ENCODE data around the gene CNTN4.

The CNTN4 gene

DNA sequence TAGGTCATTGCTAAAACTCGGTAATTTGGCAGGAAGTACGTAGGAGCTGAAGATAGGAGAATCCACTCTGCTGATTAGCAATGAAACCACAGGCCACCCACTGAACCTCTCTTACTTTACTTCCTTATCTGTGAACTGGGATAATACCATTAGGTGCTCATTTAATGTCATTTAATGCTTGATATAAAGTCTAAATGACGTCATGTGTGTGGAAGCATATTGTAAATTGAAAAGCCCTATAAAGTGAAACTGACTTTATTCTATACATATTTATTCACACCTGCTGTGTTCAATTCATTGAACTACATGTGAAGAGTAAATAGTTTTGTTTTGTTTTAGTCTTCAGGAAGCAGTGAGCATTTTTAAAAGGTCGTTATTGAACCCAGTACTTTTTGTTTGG, 137.5 kb downstream of the CNTN4 start:
- Histone ChIP-seq H3K27ac (no peak overlapping the region), H4K20me1 (no peaks in the 10 kb centered on the region), H3K4me2 (peak overlapping the region in 1 of 11 experiments; percentile 5; a peak in 1 of 22 replicates), H3K36me3 (no peaks in the 10 kb centered on the region), H3K9me3 (replicated peaks in 1 of 11) (no peaks in the 10 kb centered on the region), H3K4me3 (no peak overlapping the region), H3K27me3 (no peaks in the 10 kb centered on the region), H3K4me1 (peaks cover 0 to 8% (median 0%) of the 10 kb centered on the region in 10 experiments; a peak in 2 of 20 replicates), H3K9ac (no peak overlapping the region)
- no peak for TF ChIP-seq Cebpa-rat (IDR thresholded peaks at IDR 0.05)

DNA sequence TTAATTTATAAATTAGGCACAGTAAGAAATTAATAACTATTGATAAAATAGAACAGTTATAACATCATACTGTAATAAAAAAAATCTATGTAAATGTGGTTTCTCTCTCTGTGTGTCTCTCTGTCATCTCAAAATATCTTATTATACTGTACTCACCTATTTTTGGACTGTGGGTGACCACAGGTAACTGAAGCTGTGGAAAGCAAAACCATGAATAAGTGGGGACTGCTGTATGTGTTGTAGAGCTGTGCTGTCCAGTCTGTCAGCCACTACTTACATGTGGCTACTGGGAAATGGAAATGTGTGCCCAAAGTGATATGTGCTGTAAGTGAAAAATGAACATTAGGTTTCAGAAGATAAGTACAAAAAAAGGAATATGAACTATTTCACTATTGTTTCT, 145.5 kb downstream of the CNTN4 start:
- Histone ChIP-seq H3K36me3 (no peaks in the 10 kb centered on the region), H3K4me3 (no peak overlapping the region), H3K9me3 (replicated peaks in 1 of 11) (no peaks in the 10 kb centered on the region), H4K20me1 (no peaks in the 10 kb centered on the region), H3K9ac (no peak overlapping the region), H3K27me3 (no peaks in the 10 kb centered on the region), H3K27ac (no peak overlapping the region), H3K4me2 (no peak overlapping the region), H3K4me1 (peaks cover 0 to 7% (median 0%) of the 10 kb centered on the region in 10 experiments; a peak in 2 of 20 replicates)
- TF ChIP-seq Cebpa-rat (IDR thresholded peaks at IDR 0.05): no peak

DNA sequence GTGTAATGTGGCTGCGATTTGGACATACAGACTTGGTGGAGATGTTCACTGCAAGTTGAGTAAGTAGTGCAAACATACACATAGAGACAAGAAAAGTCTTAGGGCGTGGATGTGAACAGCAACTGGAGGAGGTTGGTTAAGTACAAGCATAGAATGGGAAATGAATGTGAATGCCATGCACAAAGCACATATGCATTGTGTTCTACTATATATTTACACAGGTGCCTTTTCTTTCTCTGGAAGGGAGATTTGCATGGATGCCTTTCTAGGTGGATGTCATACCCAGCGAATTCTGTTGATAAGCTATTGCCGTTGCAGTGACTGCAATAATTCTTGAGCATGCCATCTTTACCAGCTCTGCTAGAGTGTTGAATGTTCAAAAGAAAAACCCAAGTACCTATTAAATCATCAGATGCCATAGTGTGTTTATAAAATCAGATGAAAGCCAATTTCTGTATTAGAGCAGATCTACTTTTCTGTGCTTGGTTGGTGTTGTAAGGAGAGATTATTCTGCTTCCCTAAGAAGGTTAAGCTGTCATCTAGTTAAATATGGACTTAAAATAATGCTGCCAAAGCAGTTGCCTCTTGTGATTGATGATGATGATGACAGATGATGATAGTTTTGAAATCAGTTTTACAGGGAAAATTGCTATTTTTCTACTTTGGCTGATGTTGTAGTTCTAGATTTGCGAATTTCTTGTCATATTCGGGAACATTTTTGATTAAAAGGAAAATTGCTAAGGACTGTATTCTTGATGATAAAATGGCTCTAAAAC, 148.4 kb downstream of the CNTN4 start:
- TF ChIP-seq Cebpa-rat (IDR thresholded peaks at IDR 0.05): no peak
- H3K9me3 ChIP-seq (replicated peaks in 1 of 11): no peaks in the 10 kb centered on the region

DNA sequence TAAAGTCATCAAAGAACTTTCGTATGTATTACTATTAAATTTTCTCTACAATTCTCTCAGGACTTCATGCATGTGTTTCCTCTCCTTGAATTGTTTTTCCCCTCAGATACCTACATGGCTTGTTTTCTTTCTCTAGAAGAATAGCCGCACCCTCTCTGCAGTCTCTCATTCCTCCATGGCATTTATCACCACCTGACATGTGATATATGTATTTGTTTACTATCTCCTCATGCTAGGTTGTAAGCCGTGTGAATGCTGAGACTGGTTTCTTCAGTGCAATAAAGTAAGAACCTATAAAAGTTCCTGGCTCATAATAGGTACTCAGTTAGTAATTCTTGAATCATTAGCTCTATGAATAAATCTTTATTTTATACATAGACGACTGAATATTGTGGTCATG, 149.2 kb downstream of the CNTN4 start:
- Histone ChIP-seq H3K27me3 (no peaks in the 10 kb centered on the region), H3K9ac (no peak overlapping the region), H3K4me3 (no peak overlapping the region), H3K27ac (no peak overlapping the region), H3K36me3 (no peaks in the 10 kb centered on the region), H4K20me1 (no peaks in the 10 kb centered on the region), H3K4me2 (no peak overlapping the region), H3K9me3 (replicated peaks in 1 of 11) (no peaks in the 10 kb centered on the region), H3K4me1 (no peaks in the 10 kb centered on the region)
- TF ChIP-seq Cebpa-rat (IDR thresholded peaks at IDR 0.05): no peak

More for the DNA sequence above, 148.4 kb downstream of the CNTN4 start:
- no peak overlapping the region for H3K4me2 ChIP-seq
- H3K4me3 ChIP-seq: no peak overlapping the region
- no peaks in the 10 kb centered on the region for H3K36me3 ChIP-seq
- H3K27me3 ChIP-seq: no peaks in the 10 kb centered on the region
- H3K4me1 ChIP-seq: no peaks in the 10 kb centered on the region
- H3K9ac ChIP-seq: no peak overlapping the region
- no peak overlapping the region for H3K27ac ChIP-seq
- H4K20me1 ChIP-seq: no peaks in the 10 kb centered on the region

DNA sequence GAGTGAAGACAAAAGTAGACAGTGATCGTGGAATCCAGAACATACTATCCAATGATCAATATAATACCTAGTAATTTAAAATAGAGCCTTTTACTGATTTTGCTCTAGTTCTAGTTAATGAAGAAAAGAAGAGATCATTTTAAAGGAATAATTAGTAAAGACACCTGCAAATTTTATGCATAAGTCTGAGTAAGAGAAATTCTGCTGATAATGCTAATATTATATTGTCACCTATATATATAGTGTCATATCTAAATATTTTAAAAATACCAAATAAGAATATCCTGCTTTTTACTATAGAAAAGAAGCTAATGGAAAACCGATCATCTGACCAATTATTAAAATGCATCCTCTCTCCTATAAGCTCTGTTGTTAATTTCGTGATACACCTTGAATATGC, 152.1 kb downstream of the CNTN4 start:
- Histone ChIP-seq H3K36me3 (no peaks in the 10 kb centered on the region), H3K9ac (no peak overlapping the region), H3K4me2 (no peak overlapping the region), H3K4me3 (no peak overlapping the region), H4K20me1 (no peaks in the 10 kb centered on the region), H3K4me1 (no peaks in the 10 kb centered on the region), H3K27ac (no peak overlapping the region), H3K9me3 (replicated peaks in 1 of 11) (no peaks in the 10 kb centered on the region), H3K27me3 (no peaks in the 10 kb centered on the region)
- TF ChIP-seq Cebpa-rat (IDR thresholded peaks at IDR 0.05): no peak

DNA sequence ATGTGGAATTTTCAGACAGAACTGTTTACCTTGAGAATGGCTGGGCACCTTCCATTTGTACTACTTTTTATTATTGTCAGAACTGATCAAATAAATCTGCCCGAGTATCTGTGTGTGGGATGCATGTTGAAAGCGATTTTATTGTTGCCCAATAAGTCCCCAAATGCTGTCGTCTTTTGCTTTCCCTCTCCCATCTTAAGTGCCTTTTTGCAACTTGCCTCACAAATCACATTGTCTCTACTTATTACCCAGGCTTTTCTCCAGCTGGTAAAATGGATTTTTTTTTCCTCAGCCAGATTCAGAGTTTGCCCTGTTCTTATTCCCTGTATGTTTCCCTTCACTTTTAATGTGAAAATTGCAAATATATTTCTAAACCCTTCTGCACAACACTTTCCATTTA, 163.1 kb downstream of the CNTN4 start:
- Histone ChIP-seq H3K4me2 (no peak overlapping the region), H3K36me3 (no peaks in the 10 kb centered on the region), H3K4me3 (no peak overlapping the region), H3K27ac (no peak overlapping the region), H3K27me3 (no peaks in the 10 kb centered on the region), H3K4me1 (no peaks in the 10 kb centered on the region), H4K20me1 (no peaks in the 10 kb centered on the region), H3K9ac (no peak overlapping the region), H3K9me3 (replicated peaks in 1 of 11) (no peaks in the 10 kb centered on the region)
- TF ChIP-seq Cebpa-rat (IDR thresholded peaks at IDR 0.05): no peak

DNA sequence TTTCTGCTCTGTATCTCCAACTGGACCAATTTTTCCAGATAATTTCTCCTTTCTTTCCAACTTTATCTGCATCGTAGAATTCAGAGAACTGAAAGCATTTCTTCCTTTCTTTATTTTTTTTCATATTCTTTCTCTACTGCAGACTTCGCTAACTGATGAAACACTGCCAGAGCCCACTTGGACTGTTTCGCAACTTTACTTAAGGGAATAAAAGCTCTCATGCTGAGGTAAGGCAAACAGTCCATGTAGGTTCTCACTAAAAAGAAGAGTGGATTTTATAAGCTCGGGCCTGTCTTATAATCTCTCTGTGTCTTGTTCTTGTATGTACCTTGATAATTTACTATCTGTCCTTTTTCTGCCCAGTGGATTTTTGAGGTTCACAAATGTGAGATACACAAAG, 163.5 kb downstream of the CNTN4 start:
- Histone ChIP-seq H3K9me3 (replicated peaks in 1 of 11) (no peaks in the 10 kb centered on the region), H4K20me1 (no peaks in the 10 kb centered on the region), H3K27me3 (no peaks in the 10 kb centered on the region), H3K4me2 (no peak overlapping the region), H3K4me1 (no peaks in the 10 kb centered on the region), H3K27ac (no peak overlapping the region), H3K36me3 (no peaks in the 10 kb centered on the region), H3K4me3 (no peak overlapping the region), H3K9ac (no peak overlapping the region)
- TF ChIP-seq Cebpa-rat (IDR thresholded peaks at IDR 0.05): no peak

DNA sequence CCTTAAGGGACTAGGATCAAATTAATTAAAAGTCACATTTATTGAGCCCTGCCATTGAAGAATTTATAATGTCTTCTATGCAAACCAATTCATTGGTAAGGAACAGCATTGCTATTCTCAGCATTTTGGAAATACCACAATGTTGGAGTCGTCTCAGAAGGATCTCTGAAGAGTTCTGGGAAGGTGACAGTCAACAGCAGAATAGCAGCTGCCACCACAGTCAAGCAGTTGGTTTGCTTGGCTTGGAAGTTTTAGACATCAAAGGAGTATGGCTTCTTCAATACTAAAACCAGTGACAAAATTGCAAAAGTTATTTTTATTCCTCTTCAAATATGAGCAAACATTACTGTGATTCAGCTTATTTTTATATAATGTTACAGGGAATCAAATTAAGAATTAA, 167.9 kb downstream of the CNTN4 start:
- Histone ChIP-seq H3K4me3 (no peak overlapping the region), H3K36me3 (no peaks in the 10 kb centered on the region), H3K27ac (no peak overlapping the region), H3K4me1 (no peaks in the 10 kb centered on the region), H3K4me2 (no peak overlapping the region), H3K9ac (no peak overlapping the region), H4K20me1 (no peaks in the 10 kb centered on the region), H3K27me3 (no peaks in the 10 kb centered on the region), H3K9me3 (replicated peaks in 1 of 11) (no peaks in the 10 kb centered on the region)
- no peak for TF ChIP-seq Cebpa-rat (IDR thresholded peaks at IDR 0.05)

DNA sequence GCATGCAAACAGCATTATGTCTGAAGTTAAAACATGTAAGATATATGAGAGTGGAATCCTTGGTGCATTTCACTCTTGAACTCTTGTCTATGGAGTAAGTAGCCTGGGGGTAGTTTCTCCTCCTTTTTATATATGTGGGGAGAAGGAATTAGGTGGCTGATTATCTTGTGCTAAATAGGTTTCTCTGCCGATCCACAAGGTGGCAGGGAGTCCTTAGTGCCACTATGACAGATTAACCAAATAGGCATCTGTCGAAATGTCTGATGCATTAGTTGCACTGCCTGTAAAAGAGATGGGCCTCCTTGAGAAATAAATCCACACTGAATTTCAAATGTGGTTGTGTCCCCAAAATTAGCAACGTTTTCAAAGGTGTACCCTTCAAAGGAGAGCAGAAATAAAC, 170.1 kb downstream of the CNTN4 start:
- Histone ChIP-seq H3K9ac (no peak overlapping the region), H3K27me3 (no peaks in the 10 kb centered on the region), H3K4me1 (no peaks in the 10 kb centered on the region), H3K9me3 (replicated peaks in 1 of 11) (no peaks in the 10 kb centered on the region), H3K4me3 (no peak overlapping the region), H3K27ac (no peak overlapping the region), H4K20me1 (no peaks in the 10 kb centered on the region), H3K36me3 (no peaks in the 10 kb centered on the region), H3K4me2 (no peak overlapping the region)
- TF ChIP-seq Cebpa-rat (IDR thresholded peaks at IDR 0.05): no peak

DNA sequence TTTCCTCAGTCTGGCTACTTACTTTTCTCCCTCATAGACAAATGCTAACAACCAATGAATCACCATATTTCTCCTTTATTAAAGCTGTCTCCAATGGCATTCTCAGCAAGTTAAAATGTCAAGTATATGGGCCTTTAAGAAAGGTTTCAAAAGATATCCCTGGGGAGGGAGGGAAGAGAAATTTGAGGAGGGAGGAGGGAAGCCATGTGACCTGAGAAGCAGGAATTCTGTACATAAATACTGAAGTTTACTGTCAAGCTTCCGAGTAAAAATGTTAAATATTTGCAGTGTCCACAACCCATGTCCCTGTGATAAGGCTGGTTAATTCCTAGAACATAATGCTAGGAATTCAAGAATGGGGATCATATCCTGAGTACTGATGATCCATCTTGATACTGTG, 175.9 kb downstream of the CNTN4 start:
- no peak overlapping the region for H3K4me2 ChIP-seq
- no peaks in the 10 kb centered on the region for H3K4me1 ChIP-seq
- H3K27me3 ChIP-seq: no peaks in the 10 kb centered on the region
- H4K20me1 ChIP-seq: no peaks in the 10 kb centered on the region
- H3K36me3 ChIP-seq: no peaks in the 10 kb centered on the region
- H3K27ac ChIP-seq: no peak overlapping the region
- H3K4me3 ChIP-seq: no peak overlapping the region
- no peak overlapping the region for H3K9ac ChIP-seq
- no peaks in the 10 kb centered on the region for H3K9me3 ChIP-seq (replicated peaks in 1 of 11)
- no peak for TF ChIP-seq Cebpa-rat (IDR thresholded peaks at IDR 0.05)
